CD4-positive, alpha-beta T cell (primary cell): ENCODE results near the gene GAREM2. TPM values are rescaled to one million over a fixed set of nuclear protein-coding genes. Genes with fewer than 3 reads are reported as not detected.

Source experiments
- ATAC-seq: fragments of 200-7000 bp; cut with Tn5 transposase; one replicate; pipeline ENCODE4 v1.10.0; 2022; ENCODE audit warnings: mild to moderate bottlenecking; ENCODE audit not compliant: poor library complexity
- CTCF ChIA-PET: fragments of 350-600 bp; sonication (Branson Sonifier 250); formaldehyde crosslinking; loops from one replicate; lab custom pipeline; 2021; ENCODE audit warnings: antibody characterized with exemption, inconsistent platforms; lab: Charles Lee
- POLR2A ChIA-PET: fragments of 350-600 bp; sonication (Branson Sonifier 250); formaldehyde crosslinking; loops from one replicate; lab custom pipeline; 2021; ENCODE audit warnings: antibody characterized with exemption, inconsistent platforms; lab: Charles Lee
- DNase-seq, 14 experiments: peaks; one replicate each; pipeline ENCODE4 v3.0.0-alpha.2; 2013 to 2020; ENCODE audit warnings: mixed read lengths in 2 of 14
- H3K27ac ChIP-seq, 2 donors: one replicate each; pipeline versions ENCODE4 v1.5.1 to v1.7.0; 2013; ENCODE audit warnings: low read length in 2 of 2, low read depth in 1 of 2, mild to moderate bottlenecking in 1 of 2
- H3K27me3 ChIP-seq, 2 experiments: 1 replicate in 1 of 2; 2 replicates in 1 of 2; pipeline versions ENCODE4 v1.6.1 to v1.7.0; 2013; ENCODE audit warnings: low read length in 2 of 2, control low read depth in 1 of 2, mild to moderate bottlenecking in 1 of 2, moderate library complexity in 1 of 2; ENCODE audit not compliant: insufficient read depth in 2 of 2, control insufficient read depth in 1 of 2
- H3K36me3 ChIP-seq: one replicate; pipeline ENCODE4 v1.6.1; 2013; ENCODE audit warnings: low read length, control low read depth; ENCODE audit not compliant: insufficient read depth
- H3K4me1 ChIP-seq: one replicate; pipeline ENCODE4 v1.6.1; 2013; ENCODE audit warnings: low read length, control low read depth; ENCODE audit not compliant: insufficient read depth
- H3K4me3 ChIP-seq: one replicate; pipeline ENCODE4 v1.5.1; 2013; ENCODE audit warnings: mild to moderate bottlenecking, low read length, moderate library complexity
- H3K9me3 ChIP-seq, 2 experiments: 1 replicate in 1 of 2; 2 replicates in 1 of 2; pipeline versions ENCODE4 v1.6.1 to v1.7.0; 2013; ENCODE audit warnings: low read length in 2 of 2, mild to moderate bottlenecking in 2 of 2, control low read depth in 1 of 2, moderate library complexity in 1 of 2; ENCODE audit not compliant: control insufficient read depth in 1 of 2, insufficient read depth in 1 of 2
- H3K27ac Mint-ChIP-seq: one replicate; pipeline ENCODE4 v1.8.0; 2020; ENCODE audit warnings: mixed read lengths
- H3K27me3 Mint-ChIP-seq: one replicate; pipeline ENCODE4 v1.8.0; 2021; ENCODE audit warnings: mixed read lengths
- H3K36me3 Mint-ChIP-seq: one replicate; pipeline ENCODE4 v1.8.0; 2021; ENCODE audit warnings: low read depth, mixed read lengths
- H3K4me1 Mint-ChIP-seq: one replicate; pipeline ENCODE4 v1.8.0; 2021; ENCODE audit warnings: low read depth, mixed read lengths
- H3K4me3 Mint-ChIP-seq: one replicate; pipeline ENCODE4 v1.8.0; 2020; ENCODE audit warnings: mild to moderate bottlenecking, mixed read lengths
- H3K9me3 Mint-ChIP-seq: one replicate; pipeline ENCODE4 v1.8.0; 2020; ENCODE audit warnings: mixed read lengths
- intact Hi-C, 2 experiments: fragments of 100-400 bp; cut with DNase I in 1 of 2; cut with micrococcal nuclease in 1 of 2; formaldehyde crosslinking; loops; one replicate each; pipeline versions ENCODE4 v1.15.1 to v1.9.0; 2023 to 2025; cut with DNase I, micrococcal nuclease
- total RNA-seq, 174 experiments: library from RNA in 2 of 174; stranded (reverse) in 2 of 174; gene quantifications; one replicate each; pipeline ENCODE4 v1.2.3 and lab custom pipeline; 2021 to 2026
- TF ChIP-seq, protein P1 (sequence below): fragments of 200-600 bp; IDR thresholded peaks from one replicate; pipeline ENCODE4 v1.8.0; 2022; ENCODE audit warnings: antibody characterized with exemption, mild to moderate bottlenecking

The GAREM2 gene
- total RNA-seq, 2 experiments from 2014 or later: 4.3 to 7.3 TPM

DNA sequence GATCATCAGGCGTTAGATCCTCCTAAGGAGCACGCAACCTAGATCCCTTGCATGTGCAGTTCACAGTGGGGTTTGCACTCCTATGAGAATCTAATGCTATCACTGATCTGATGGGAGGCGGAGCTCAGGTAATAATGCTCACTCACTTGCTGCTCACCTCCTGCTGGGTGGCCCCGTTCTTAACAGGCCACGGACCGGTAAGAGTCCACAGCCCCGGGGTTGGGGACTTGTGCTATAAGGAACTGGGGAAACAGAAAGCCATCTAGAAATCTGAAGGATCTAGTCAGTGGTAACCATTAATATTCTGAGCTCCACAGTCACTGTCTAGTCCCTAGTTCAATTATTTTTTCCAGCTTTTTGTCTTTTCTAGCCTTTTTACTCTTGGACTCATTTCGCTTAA lies 44.7 kb upstream of the GAREM2 start:
- Histone ChIP-seq H3K4me1 (no peaks in the 10 kb centered on the region), H3K27ac (no peak overlapping the region), H3K4me3 (no peak overlapping the region), H3K36me3 (peaks cover 22% of the 10 kb centered on the region), H3K9me3 (no peaks in the 10 kb centered on the region), H3K27me3 (no peaks in the 10 kb centered on the region)
- Mint-ChIP-seq H3K9me3 (no peaks in the 10 kb centered on the region), H3K27ac (no peak overlapping the region), H3K4me1 (peaks cover 24% of the 10 kb centered on the region), H3K36me3 (peaks cover 46% of the 10 kb centered on the region), H3K4me3 (no peak overlapping the region), H3K27me3 (no peaks in the 10 kb centered on the region)
- no peak for ATAC-seq
- ChIA-PET POLR2A (no interaction called here), CTCF (interaction anchor here (1.0 to 1.1 kb wide), 2 partner anchors 17 to 40 kb away, joined by 3 read pairs; no protein-coding TSS in a partner anchor)
- intact Hi-C loops: no loop called here
- TF ChIP-seq, protein P1, sequence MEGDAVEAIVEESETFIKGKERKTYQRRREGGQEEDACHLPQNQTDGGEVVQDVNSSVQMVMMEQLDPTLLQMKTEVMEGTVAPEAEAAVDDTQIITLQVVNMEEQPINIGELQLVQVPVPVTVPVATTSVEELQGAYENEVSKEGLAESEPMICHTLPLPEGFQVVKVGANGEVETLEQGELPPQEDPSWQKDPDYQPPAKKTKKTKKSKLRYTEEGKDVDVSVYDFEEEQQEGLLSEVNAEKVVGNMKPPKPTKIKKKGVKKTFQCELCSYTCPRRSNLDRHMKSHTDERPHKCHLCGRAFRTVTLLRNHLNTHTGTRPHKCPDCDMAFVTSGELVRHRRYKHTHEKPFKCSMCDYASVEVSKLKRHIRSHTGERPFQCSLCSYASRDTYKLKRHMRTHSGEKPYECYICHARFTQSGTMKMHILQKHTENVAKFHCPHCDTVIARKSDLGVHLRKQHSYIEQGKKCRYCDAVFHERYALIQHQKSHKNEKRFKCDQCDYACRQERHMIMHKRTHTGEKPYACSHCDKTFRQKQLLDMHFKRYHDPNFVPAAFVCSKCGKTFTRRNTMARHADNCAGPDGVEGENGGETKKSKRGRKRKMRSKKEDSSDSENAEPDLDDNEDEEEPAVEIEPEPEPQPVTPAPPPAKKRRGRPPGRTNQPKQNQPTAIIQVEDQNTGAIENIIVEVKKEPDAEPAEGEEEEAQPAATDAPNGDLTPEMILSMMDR: no peak
- no peak for DNase-seq

DNA sequence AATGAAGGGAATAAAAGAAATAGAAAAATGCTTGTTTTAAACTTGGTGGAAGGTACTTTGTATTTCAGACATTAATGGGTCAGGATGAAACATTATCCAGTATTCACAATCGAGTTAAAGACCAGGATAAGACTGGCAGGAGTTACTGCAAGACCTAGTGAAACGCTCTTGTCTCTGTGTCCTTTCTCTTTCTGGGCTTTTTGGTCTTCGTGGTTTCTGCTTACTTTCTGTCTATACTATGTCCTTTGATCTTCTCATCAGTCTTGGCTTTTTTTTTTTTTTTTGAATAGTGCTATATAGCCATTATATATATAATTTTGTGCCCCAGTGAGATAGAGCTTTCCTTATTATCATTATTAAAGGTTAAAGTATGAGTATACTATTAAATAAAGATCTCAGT lies 42.1 kb upstream of the GAREM2 start:
- H3K27ac ChIP-seq: no peak overlapping the region
- Mint-ChIP-seq H3K9me3 (no peaks in the 10 kb centered on the region), H3K27ac (peak overlapping the region; percentile 11), H3K4me3 (no peak overlapping the region), H3K27me3 (no peaks in the 10 kb centered on the region), H3K4me1 (peaks cover 10% of the 10 kb centered on the region), H3K36me3 (peaks cover 57% of the 10 kb centered on the region)
- no peak overlapping the region for H3K4me3 ChIP-seq
- no peaks in the 10 kb centered on the region for H3K9me3 ChIP-seq
- POLR2A ChIA-PET: no interaction called here
- H3K27me3 ChIP-seq: no peaks in the 10 kb centered on the region
- no peaks in the 10 kb centered on the region for H3K4me1 ChIP-seq
- CTCF ChIA-PET: interaction anchor here (0.7 to 1.5 kb wide), 2 partner anchors 24 to 54 kb away, joined by 3 to 4 read pairs; no protein-coding TSS in a partner anchor
- H3K36me3 ChIP-seq: peaks cover 43% of the 10 kb centered on the region
- DNase-seq (no peak), ATAC-seq (no peak)
- TF ChIP-seq, protein P1: no peak
- intact Hi-C loops: loop anchor here in 1 of 2 experiments (10.0 kb wide), 1 partner anchor 706 kb away; no protein-coding TSS in a partner anchor

DNA sequence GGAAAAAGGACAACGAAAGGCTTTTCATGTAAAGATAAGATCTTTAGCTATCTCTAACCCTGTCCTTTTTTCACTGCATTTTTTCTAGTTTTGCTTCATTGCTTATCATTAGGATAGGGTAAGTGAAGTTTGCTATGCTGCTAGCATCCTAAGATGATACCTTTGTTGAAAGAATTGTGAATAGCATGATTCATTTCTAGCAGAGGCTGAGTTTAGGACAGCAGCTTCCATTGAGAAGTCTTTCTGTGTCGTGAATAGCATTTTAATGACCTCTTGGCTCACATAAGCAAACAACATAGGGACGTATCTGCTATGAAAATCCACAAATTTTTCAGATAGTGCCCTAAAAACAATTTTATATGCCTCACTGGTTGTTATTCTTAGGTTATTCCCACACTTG lies 36.4 kb upstream of the GAREM2 start:
- Histone ChIP-seq H3K9me3 (no peaks in the 10 kb centered on the region), H3K4me3 (no peak overlapping the region), H3K27ac (no peak overlapping the region), H3K4me1 (no peaks in the 10 kb centered on the region), H3K27me3 (no peaks in the 10 kb centered on the region), H3K36me3 (peaks cover 24% of the 10 kb centered on the region)
- intact Hi-C loops: loop anchor here in 1 of 2 experiments (10.0 kb wide), 1 partner anchor 712 kb away; no protein-coding TSS in a partner anchor
- Mint-ChIP-seq H3K9me3 (no peaks in the 10 kb centered on the region), H3K36me3 (peaks cover 40% of the 10 kb centered on the region), H3K4me1 (no peaks in the 10 kb centered on the region), H3K4me3 (no peak overlapping the region), H3K27ac (no peak overlapping the region), H3K27me3 (no peaks in the 10 kb centered on the region)
- ATAC-seq (no peak), DNase-seq (no peak)
- POLR2A ChIA-PET: interaction anchor here (0.7 kb wide), 1 partner anchor 162 kb away, joined by 3 read pairs; no protein-coding TSS in a partner anchor
- CTCF ChIA-PET: interaction anchor here (0.9 kb wide), 1 partner anchor 145 kb away, joined by 3 read pairs; no protein-coding TSS in a partner anchor
- TF ChIP-seq, protein P1: no peak
